NOMO-1 (cell line): ENCODE measurements around the gene SLC35F4.

Experiments used
- DNase-seq, 2 experiments: peaks; one replicate each; lab custom pipeline; 2025; ENCODE audit not compliant: unreplicated experiment in 2 of 2; lab: John Stamatoyannopoulos, UW

Gene SLC35F4

DNA sequence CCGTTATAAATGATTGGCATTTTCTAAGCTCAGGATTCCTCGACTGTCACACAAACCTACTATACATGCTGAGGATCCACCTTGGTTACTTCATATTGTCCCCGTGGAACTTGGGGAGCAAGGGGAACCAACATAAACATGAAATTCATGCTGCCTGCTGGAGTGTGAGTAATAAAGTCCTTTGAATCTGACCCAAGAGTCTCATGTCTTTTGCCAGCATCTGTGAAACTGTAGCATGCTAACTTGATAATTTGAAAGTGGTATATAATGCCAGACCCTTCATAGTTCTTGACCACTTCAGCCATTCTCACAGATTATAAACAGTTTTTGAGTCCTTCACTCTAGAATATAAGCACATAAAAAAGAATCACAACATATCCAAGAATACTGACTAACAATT is 17.1 kb downstream of the SLC35F4 start:
- no peak for DNase-seq

DNA sequence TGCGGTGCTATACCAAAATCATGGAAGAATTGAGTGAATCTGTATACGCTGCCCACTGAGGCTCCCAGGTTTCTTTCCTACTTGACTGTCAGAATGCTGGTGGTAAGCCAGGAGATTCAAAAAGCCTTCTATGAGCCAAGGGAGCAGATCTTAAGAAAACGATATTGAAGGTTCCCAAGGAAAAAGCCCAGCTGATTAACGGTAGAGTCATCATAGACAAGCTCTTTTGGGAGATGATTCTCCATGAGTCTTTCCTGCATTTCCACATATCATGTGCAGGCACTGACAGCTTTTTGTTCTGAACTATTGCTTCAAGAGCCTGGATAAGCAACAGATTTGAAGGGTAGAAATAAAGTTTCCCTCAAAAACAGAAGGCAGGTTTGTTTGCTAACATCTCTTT is 17.5 kb downstream of the SLC35F4 start:
- no peak for DNase-seq

DNA sequence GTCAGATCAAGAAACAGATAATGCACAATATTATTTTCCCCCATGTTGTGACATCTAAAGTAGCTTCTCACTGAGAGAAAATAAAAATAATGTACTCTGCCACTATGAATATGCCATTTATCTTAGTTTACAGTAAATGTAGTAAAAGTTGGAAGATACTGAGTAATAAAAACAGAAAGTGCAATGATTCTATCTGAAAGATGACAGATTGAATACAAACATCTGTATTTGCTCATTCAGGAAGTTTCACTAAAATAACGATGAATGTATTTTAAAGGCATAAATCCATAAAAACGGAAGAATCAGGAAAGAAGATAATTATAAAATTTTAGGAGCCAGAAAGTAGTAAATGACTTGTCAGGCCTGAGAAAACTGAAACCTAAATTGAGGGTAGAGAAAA is 18.2 kb downstream of the SLC35F4 start:
- DNase-seq: no peak

DNA sequence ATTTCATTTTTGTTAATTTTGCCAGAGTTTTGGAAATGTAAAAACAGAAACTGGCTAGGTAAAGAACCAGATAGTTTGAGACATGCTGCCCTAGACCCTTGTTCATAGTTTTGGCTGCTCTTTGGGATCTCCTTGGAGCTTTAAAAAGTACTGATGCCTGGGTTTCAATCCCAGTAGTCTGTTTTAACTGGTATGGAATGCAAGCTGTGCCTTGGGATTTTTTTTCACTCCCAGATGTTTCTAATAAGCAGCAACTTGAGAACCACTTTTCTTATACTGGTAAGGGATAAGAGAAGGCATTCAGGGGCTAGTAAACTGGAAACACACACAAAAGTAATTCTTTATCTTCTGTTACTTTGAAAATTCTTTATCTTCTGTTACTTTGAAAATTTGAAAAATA is 18.8 kb downstream of the SLC35F4 start:
- no peak for DNase-seq

DNA sequence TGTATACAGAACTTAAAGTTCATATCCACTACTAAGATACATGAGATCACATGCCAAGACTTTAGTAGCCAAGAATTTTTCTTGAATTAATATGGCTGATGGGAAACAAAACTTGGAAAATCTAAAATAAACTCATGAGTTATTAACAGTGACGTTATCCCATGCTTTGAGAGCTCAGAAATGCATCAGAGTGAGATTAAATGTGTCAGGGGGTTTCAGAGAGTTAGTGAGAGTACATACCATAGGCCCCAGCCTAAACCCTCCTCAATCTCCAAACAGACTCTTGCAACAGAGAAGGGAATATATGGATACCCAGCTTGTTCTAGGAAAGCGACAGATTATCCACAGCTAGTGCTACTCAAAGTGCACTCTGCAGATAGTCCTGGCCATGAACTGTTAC is 19.3 kb downstream of the SLC35F4 start:
- DNase-seq: no peak

DNA sequence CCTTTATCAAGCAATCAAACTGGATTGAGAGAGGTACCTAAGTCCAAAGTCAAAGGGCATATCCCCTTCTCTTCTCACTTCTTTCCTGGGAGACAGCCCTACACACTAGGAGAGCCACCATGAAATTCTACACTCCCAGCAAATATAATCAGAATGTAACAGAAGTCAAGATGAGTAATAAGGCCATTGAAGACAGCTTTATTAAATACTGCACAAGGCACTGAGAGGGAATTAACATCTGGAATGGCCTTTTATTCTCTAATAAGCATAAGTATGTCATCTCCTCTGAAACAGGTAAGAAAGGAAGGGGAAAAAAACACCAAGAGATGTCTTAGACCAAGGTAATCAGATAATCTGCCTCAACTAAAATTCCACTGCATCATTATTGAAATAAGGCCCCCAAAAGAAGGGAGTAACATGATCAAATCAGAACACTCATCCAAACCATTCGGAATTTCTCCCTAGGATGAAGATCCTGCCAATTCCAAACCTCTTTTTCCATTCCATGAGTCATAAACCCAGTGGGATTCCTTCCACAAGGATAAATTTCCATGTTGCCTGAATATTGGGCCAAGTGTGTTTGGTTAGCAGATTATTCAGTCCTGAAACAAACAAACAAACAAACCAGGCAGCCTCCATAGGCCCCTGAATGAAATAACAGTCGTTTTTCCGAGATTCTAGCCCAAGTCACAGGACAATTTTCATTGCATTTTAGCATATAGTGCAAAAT is 19.9 kb downstream of the SLC35F4 start:
- DNase-seq: no peak

DNA sequence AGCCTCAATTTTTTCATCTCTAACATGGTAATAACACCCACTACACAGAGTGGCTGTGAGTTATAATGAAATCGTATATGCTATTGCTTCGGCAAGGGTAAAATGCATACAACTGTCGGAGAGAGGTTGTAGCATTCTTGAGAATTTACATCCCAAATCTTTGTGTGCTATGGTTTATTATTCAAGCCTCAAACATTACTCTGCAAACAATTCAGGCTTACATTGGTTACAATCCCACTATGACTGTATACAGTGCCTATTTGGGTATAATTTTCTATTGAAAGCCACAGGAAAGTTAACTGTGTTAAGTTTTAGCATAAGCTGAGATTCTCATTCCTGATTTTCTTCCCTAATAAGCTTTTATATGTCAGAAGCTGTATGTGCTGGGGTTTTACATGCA is 20.6 kb downstream of the SLC35F4 start:
- no peak for DNase-seq

DNA sequence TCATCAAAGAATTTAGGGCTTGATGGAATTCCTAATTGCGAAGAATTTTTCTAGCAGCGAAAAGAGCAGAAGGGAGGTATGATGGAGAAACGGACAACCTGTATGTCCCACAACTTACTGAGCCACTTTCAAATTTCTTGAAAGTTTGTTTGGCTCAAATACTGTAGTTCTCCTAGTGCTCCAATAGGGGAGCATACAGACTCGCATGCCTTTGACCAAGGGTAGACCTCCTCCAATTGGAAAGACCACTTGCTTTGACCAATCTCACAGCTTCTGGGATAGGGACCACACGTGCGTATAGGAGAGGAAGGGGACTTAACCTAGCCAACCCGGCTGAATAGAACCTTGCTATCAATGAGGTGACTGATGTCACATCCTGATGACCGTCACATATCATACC is 28.6 kb downstream of the SLC35F4 start:
- DNase-seq: no peak

DNA sequence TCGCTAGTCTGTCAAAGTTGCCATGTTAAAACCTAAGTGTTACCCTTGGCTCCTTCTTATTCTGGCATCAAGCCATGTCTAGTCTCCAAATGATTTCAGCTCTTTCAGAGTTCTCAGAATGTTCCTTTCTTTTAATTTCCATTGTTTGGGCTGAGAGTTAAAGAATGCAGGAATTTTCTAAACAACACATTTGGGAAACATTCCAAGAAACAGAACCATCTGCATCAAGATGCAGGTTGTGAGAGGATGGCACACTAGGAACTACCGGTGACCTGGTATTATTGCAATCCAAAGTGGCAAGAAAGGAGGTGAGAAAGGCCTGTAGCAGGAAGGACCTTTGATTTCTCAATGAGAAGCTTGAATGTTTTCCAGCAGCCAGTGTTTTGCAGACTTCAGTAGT is 30.1 kb downstream of the SLC35F4 start:
- DNase-seq: no peak

DNA sequence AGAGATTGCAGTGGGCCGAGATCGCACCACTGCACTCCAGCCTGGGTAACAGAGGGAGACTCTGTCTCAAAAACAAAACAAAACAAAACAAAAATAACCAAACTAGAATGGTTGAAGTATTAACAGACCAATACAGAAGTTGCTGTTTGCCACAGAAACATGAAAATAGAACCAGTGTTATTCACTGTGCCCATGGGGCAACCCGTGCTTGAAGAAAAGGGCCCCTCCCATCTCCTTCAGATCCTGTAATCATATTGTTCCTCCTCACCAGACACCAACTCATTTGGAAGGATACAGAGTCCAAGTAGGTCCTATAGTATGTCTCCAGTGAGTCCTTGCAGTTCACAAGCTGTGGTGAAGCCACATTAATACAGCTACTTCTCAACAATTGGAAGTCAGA is 30.9 kb downstream of the SLC35F4 start:
- no peak for DNase-seq

DNA sequence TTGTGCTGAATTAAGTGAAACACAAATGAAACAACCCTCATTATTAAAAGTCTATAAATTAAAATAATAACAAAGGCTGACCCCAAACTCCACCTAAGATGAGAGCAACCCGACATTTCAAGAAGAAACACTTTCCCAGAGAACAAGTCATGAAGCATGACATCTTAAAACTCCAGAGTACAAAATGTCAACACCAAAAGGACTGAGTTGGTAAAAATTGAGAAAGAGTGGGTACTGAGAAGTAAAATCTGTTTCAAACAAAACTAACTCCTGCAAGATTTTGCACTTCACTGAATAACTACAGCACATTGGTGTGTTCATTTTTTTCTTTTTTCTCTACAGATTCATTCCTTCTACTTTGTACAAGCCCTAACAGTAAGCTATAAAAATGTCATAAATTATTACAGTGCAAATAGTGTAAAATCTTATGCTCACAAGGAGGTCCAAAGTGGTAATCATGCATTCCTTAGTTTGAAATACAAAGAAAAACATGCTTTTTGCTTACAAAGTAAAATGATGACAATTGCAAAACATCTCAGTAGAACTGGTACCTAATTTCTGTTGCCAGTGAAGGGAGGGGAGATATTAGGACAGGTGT is 31.8 kb downstream of the SLC35F4 start:
- DNase-seq: no peak

DNA sequence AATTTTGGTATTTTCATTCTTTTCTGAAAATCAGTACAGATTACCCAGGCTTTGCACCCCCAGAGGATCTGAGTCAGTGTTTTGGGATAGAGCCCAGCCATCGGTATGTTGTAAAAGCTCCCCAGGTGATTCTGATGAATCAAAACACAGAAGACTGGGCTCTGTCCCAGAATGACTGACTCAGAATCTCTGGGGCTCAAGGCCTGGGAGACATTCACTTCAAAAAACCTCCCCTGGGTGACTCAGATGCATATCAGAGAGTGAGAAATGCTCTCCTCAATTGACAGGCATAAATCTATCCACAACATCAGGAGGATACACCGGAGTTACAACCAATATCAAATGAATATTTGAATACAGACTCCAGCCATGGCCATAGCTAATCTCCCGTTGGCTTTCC is 32.6 kb downstream of the SLC35F4 start:
- DNase-seq: no peak

DNA sequence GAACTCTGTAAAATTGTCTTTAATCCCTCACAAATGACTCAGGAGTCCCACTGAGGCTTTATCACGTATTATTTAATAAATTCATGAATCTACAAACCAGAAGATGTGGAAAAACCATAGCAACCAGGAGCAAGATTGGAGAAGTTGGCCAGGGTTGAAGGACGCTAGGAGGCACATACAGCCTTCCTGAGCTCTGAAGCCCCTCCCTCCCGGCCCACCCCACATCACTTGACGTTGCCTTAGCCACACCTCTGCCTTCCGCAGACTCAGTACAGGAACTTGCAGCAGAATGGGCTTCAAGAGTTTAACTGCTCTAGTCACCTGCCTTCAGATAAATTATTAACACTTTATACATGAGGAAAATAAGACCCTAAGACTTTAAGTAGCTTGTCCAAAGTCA is 33.9 kb downstream of the SLC35F4 start:
- no peak for DNase-seq

DNA sequence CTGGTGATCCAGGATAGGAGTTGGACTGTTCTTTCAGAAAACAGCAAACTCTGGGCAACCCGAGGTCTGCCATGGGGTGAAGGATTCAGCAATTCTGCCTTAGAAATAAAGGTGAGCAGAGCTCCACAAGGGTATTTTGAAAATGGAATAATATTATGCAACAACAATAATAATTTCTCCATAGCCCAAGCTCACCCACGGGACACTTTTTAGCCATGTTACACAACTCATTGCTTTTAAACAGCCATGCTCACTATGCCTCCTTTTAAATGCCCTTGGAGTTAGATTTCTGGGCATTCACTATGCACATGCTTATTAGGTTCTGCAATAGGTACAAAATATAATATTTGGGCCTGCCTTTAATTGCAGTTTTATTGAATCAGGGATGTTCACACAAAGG is 37.2 kb downstream of the SLC35F4 start:
- DNase-seq: no peak

DNA sequence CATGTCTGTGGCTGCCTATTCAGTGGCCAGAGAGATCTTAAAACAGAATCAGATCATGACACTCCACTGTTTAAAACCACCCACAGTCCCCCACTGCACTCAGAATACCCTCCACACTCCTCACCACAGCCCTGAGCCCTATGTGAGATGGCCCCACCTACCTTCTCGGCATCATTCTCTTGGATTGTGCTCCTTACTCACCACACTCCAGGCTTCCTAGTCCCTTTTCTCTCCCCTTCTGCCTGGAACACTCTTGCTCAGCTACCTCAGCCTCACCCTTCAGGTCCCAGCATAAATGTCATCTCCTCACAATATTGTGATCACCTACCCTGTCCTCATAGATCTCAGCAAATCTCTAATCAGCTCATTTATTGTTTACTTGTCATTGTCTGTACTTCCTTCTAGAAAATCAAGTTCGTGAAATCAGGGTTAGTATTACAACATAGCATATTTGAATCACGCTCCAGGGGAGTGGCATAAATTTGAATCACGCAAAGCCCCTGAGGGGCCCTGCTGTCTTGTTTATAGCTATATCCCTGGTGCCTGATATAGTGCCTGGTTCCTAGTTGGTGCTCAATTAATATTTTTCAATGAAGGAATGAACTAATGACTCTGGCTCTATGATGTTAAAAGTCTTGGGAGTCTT is 42.8 kb downstream of the SLC35F4 start:
- DNase-seq: no peak

DNA sequence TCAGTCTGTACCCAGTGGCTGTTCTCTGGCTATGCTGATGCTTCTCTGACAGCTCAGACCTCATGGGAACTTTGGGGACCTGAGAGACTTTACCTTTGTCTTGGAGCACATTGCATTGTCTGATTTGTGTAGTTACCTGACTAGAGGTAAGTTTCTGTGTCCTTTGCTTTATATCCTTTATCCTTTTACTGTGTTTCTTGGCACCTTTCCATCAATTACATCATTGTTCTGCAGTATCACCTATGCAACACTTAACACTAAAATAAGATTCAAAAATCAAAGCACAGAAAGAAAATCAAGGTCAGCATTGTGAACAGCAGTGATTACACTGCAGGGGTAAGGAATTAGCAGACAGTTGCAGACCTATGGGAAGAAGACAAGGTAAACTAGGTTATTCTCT is 43.8 kb downstream of the SLC35F4 start:
- DNase-seq: no peak

DNA sequence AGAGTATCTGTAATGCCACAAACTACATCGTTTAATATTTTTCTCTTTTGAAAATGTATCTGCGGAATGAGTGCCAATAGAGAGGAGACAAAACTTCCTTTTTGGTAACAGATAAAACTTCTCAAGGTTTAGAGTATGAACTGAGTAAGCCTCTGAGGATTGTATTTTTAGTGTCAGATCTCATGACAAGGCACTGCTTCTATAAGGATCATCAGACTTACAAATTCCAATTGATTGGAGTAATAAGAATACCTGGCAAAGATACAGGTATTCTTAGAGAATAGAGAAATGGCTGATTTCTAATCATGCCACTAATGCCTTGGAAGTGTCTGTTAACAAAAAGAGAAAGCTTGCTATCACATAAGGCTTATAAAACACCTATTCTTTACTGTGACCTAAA is 45.3 kb downstream of the SLC35F4 start:
- DNase-seq: no peak

DNA sequence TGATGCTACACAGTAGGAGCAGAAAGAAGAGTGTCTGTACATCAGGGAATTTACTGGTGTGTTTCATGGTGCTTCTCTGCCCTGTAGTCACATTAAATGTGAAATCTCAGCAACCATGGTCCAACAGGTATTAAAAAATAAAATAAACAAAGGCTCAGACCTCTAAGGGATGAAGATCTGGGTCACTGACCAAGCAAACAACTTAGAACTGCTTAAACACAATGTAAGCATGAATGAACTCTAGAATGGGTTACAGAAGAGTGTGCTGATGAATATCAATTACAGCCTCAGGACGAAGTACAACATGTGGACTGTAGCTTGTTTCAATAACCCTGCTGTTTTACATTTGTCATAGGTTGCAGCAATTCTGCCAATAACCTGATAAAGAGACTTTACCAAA is 47.4 kb downstream of the SLC35F4 start:
- no peak for DNase-seq

DNA sequence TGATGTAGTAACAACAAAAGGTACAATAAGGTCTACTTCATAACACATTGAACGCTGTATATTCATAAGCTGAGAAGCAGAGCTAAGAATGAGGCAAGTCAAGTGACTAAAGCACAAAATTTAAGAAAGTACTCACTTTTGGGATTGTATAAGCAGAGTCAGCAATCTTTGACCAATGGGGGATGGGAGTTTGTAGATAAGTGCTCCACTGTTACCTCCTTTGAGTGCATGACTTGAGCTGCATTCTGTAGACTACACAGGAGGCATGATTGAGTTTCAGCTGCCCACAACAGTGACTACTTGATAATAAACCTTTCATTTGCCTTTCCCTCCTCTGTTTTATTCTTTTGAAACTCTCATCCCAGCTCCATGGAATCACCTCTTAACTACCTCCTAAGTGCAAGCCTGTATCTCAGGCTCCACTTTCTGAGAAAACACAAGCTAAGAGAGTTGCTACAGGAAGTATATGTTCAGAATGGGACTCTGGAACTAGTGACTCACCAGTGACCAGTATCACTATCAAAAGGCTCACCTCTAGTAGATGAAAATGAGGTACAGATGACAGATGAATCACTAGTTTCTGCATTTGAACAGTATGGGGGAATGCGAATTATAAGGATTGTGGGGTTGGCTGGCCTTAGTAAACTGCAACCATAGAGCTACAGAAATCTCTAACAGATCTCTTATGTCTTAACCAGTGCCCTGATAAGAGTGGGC is 49.2 kb downstream of the SLC35F4 start:
- DNase-seq: no peak

DNA sequence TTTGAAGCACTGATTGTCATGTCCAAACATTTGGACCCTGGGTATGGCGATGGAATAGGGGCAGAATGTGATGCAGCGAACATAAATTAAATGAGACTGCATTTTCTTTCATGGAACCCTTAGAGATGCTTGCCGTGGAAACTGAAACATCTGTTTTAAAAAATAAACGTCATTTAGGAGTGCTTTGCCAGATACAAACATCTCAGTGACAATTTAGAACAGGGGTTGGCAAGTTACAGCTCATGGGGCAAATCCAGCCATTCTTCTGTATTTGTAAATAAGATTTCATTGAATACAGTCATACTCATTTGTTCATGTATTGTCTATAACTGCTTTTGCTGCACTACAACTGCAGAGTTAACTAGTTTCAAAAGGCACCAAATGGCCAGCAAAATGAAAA is 51.2 kb downstream of the SLC35F4 start:
- no peak for DNase-seq

DNA sequence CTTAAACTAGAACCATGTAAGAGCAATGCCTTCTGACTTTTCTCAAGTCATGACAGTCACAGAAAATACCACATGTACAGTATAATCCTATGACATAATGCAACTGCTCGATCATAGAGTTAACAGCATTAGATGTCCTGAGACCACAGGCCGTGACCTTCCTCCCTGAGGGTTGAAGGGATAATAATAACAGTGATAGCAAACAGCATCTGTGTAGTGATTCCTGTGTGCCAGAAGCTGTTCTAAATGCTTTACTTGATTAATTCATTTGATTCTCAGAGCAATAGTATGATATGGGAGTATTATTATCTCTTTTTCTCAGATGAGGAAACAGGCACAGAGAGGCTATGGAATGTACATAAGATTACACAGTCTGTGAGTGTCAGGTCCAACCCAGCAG is 53.2 kb downstream of the SLC35F4 start:
- DNase-seq: no peak
